M059J (cell line): ENCODE results near the gene LSAMP. TPM values are rescaled to one million over a fixed set of nuclear protein-coding genes. Genes with fewer than 3 reads are reported as not detected.

Experiments used
- DNase-seq: peaks from one replicate; pipeline ENCODE4 v3.0.0-alpha.2; 2012; ENCODE audit warnings: low read depth
- total RNA-seq: library from RNA; depleted of rRNA; stranded (reverse); fragments of >200 nt; shearing (Covaris generic); gene quantifications from 2 replicates; pipeline ENCODE4 v1.2.3, GENCODE V29; 2014

Gene LSAMP
- total RNA-seq, 1 experiment from 2014 or later, result 0.25 TPM

GRCh38 chr3:116291141-116291540 lies 154.1 kb downstream of the LSAMP start:
- DNase-seq, result no peak

DNA sequence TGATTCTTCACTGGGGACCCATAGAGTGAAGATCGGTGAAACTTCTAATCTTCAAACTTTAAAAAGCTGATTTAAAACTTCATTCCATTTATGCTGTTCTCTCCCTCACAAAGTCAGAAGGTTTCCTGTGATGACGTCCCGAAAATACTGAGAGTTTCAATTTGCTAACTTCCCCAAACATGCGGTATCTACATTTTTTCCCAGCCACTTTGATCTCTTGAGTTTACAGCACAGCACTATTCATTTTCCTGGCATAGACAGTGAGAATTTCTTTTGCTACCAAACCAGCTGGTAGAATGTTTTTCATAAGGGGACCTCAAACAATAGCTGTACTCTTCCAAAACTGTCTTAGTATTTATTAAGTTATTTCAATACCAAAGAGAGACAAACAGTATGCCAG lies 156.8 kb downstream of the LSAMP start:
- no peak for DNase-seq

DNA sequence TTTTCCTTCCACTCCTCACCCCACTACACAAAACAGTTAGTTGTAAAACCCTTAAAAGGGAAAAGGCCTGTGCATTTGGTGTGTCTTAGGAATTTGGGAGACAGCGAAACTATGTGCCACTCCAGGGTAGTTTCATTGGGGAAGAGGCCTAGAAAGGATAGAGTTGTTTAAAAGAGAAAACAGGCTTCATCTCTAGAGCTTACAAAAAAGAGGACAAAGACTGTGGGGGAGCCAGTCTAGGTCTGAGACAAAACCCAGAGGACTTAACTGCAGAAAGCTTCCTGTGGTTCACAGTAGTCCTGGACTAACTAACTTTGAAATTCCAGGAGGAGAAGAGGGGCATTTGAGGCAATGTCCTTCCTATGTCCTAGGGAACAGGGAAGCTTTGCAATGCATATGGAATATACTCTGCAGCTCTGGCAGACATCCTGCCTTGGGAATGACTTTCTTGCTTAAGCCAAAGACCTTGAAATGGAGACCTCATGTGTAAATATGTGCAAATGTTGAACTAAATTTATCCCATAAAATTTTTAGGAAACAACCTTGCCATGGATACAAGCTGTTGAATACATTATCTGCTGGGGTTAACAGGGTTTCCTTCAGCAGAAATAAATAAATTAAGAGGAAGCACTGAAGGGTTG lies 159.4 kb downstream of the LSAMP start:
- no peak for DNase-seq

- no peak for DNase-seq
Observed at GRCh38 chr3:116281313-116282143, 163.8 kb downstream of the LSAMP start.

DNA sequence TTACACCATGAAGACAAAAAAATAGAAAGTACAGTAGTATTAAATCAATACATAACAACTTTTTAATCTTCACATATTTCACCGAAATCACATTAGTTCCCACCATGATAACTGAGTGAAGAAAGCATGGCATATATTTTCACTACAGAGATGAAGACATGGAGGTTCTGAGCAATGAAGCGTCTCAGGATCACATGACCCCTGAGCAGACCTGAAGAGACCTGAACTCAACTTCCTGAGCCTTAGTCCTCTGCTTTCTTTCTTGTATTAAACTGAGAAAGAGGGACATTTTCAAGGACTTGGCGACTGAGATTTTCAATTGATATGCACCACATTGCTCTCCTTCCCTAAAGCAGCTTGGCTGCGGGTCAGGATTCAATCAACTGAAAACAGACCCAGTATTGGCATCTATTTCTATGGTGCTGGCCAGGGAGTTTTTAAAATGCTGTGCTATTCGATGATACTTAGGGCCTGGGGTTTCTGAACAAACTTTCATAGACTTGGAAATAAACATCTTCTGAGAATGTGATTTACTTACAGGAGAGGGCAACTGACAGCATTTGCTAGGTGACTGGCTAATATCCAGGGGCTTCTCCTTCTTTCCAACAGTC lies 165.1 kb downstream of the LSAMP start:
- DNase-seq, result no peak

DNA sequence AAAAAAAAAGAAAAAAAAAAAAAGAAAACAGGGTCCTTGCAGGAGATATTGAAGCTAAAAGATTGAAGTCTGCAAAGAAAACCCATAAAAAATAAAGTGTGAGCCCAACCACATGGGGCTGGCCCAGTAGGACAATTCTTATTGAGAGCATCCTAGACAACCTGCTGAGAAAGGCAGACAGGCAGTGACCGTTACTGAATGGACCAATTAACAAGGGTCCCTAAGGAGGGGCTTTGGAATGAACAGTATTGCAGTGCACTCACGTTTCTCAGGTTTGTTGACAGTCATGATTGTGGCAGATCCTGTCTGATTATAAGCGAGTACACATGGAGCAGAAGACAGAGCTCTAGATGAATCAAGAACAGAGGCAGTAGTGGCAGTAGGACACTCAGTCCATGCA lies 168.6 kb downstream of the LSAMP start:
- DNase-seq, result no peak

GRCh38 chr3:116270056-116270455 lies 175.2 kb downstream of the LSAMP start:
- DNase-seq, result no peak

- no peak for DNase-seq
Observed at GRCh38 chr3:116267116-116267515, 178.2 kb downstream of the LSAMP start.

GRCh38 chr3:116265976-116266584 lies 179.2 kb downstream of the LSAMP start:
- no peak for DNase-seq

- no peak for DNase-seq
Observed at GRCh38 chr3:116265320-116265695, 180.0 kb downstream of the LSAMP start.

DNA sequence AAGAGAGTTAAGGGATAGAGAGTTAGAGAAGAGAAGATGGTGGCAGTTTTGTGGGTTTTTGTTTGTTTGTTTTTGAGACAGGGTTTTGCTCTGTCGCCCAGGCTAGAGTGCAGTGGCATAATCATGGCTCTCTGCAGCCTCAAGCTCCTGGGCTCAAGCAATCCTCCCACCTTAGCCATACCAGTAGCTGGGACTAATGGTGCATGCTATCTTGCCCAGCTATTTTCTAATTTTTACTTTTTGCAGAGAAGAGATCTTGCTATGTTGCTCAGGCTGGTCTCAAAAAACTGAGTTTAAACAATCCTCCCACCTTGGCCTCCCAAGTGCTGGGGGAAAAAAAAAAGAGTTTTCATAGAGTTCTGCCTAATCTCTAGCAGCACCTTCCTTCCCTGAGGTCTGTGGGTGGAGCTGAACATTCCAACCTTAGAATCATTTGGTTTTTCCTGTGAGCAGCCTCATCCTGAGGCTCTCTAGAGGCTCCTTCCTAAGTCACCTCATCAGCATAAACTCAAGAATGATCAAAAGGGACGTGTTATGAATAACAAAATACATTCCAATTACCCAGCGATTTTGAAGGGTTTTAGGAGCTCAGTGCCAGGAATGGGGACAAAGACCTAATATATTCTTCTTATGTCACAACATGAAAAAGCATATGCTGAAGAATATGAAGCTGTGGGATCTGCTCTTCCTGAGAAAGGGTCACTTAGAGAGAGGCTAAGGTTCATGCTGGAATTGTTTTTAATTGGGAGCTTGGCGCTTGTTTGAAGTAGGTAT lies 180.6 kb downstream of the LSAMP start:
- no peak for DNase-seq

GRCh38 chr3:116263842-116264545 lies 181.3 kb downstream of the LSAMP start:
- no peak for DNase-seq

DNA sequence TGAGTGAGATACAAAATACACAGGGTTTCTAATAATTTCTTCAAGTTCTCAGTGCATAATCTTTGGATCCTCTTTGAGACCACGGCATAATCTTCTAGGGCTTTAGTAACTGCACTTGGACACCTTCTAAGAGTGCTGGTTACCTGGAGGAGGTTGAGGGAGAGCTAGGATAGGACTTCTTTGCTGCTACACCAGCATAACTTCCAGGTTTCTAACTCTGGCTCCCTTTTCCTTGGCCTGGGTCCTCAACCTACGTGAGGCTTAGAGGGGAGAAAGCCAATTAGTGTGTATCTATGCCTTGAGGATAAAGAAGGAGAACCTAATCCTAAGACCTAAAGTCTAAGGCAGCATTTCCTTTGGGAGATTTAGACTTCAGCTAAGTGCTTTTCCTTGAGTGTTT lies 184.8 kb downstream of the LSAMP start:
- no peak for DNase-seq

- no peak for DNase-seq
Observed at GRCh38 chr3:116259984-116260383, 185.3 kb downstream of the LSAMP start.

GRCh38 chr3:116256843-116257485 lies 188.3 kb downstream of the LSAMP start:
- DNase-seq, result no peak

DNA sequence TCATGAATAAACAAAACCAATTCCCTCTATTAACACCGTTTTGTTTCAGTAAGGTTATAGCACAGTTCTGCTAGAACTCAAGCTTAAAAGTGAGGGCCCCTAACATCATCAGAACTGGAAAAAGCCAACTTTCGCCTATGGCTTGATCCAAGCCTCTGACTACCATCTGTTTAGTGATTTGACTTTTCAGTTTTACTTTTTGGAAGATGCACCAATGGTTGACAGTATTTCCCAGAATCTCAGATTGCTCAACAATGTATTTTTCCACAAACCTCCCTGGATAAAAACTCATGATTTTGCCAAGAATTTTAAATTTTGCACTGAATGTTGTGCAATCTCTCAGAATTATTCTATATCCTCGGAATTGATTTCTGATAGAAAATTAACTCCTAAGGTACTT lies 190.7 kb downstream of the LSAMP start:
- no peak for DNase-seq

DNA sequence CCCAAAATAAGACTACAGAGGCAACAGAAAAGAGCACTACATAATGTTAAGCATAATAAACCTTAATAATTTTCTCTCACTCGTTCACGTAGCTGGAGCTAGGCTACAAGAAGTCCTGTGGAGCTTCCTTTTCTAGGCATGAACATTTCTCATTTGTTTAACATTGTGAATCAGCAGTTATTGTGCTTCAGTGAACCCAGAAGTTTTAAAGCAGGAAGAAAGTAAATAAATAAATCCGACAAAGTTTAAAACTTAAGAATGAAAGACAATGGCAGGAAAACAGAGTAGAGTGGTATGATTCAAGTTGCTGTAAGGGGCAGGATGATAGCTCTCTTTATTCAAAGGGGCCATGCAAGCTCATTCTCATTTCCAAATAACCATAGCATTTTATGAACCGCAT lies 191.8 kb downstream of the LSAMP start:
- peak; percentile 8 for DNase-seq

- no peak for DNase-seq
Observed at GRCh38 chr3:116247605-116248004, 197.7 kb downstream of the LSAMP start.

GRCh38 chr3:116246406-116246980 lies 198.8 kb downstream of the LSAMP start:
- DNase-seq, result no peak

DNA sequence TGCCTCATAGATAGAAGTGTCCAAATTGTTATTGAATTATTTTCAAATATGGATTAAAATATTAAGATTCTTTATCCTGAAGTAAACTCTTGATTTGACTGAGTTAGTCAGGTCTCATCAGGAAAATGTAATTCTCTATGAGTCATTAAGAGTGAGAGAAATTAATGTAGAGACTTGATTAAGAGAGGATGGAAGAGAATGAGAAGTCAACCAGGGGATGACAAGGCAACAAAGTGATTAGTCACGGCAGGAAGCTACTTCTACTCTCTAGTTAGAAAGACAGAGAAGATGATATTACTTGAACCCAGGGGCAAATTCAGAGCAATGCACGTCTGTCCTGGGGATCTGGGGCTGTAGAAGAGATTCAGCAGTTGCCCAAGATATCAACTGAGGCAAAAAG lies 202.5 kb downstream of the LSAMP start:
- no peak for DNase-seq
